Aorta (tissue), 5 donors: ENCODE measurements around the gene MGAT1. TPM values are rescaled to one million over a fixed set of nuclear protein-coding genes. Genes with fewer than 3 reads are reported as not detected.
A peak's percentile ranks its signal among the peaks of the same experiment; 100 is the strongest.

Experiments
- ATAC-seq: fragments of 200-7000 bp; cut with Tn5 transposase; one replicate; pipeline ENCODE4 v1.9.1; 2022; ENCODE audit warnings: moderate library complexity; ENCODE audit not compliant: low FRiP score
- DNase-seq, 2 donors: peaks; one replicate each; pipeline ENCODE4 v3.0.0-alpha.2; 2020
- H3K27ac ChIP-seq, 2 donors: one replicate each; pipeline ENCODE4 v1.5.1; 2013; ENCODE audit warnings: low read length in 2 of 2, mild to moderate bottlenecking in 2 of 2, moderate library complexity in 2 of 2, control low read depth in 1 of 2, inconsistent platforms in 1 of 2, low read depth in 1 of 2
- H3K27me3 ChIP-seq, 2 donors: one replicate each; pipeline ENCODE4 v1.6.1; 2013; ENCODE audit warnings: control low read depth in 1 of 2, low read length in 1 of 2, mild to moderate bottlenecking in 1 of 2, moderate library complexity in 1 of 2; ENCODE audit not compliant: insufficient read depth in 2 of 2, control insufficient read depth in 1 of 2
- H3K36me3 ChIP-seq, 2 donors: one replicate each; pipeline ENCODE4 v1.6.1; 2013; ENCODE audit warnings: control low read depth in 1 of 2, low read length in 1 of 2, mild to moderate bottlenecking in 1 of 2; ENCODE audit not compliant: insufficient read depth in 2 of 2, control insufficient read depth in 1 of 2
- H3K4me1 ChIP-seq, 2 donors: one replicate each; pipeline ENCODE4 v1.6.1; 2013; ENCODE audit warnings: low read length in 2 of 2, control low read depth in 1 of 2, mild to moderate bottlenecking in 1 of 2, moderate library complexity in 1 of 2; ENCODE audit not compliant: insufficient read depth in 2 of 2, control insufficient read depth in 1 of 2
- H3K4me3 ChIP-seq, 2 donors: one replicate each; pipeline ENCODE4 v1.5.1; 2013; ENCODE audit warnings: low read length in 2 of 2, control low read depth in 1 of 2, mild to moderate bottlenecking in 1 of 2
- H3K9me3 ChIP-seq: one replicate; pipeline ENCODE4 v1.6.1; 2013; ENCODE audit warnings: mild to moderate bottlenecking, low read length; ENCODE audit not compliant: control insufficient read depth
- whole genome bisulfite sequencing, 2 donors: extraction: QIAGEN DNeasy Blood & Tissue Kit; methylation state at CpG; one replicate each; pipeline ENCODE4 v1.1.7; 2013; 5-methylcytosine and 5-hydroxymethylcytosine counted together
- intact Hi-C, 2 donors: fragments of 100-400 bp; cut with DNase I; formaldehyde crosslinking; loops; one replicate each; pipeline versions ENCODE4 v1.14.2 to v1.15.0; 2022
- polyA plus RNA-seq, 2 donors: library from polyadenylated mRNA; stranded (reverse); fragments of 200-250 nt; gene quantifications; one replicate each; pipeline ENCODE4 v1.2.3, GENCODE V29; 2013
- total RNA-seq, 2 donors: library from RNA; stranded (reverse); fragmentation: NEBNext Ultra II Directional; extraction: Animal tissue kit (Norgen Biotek cat#: 25700); gene quantifications; one replicate each; pipeline ENCODE4 v1.2.1, GENCODE V29; 2021
- donor health status: healthy with polysubstance abuse.
- donor health status: Bipolar disorder and iron deficiency.
- donor health status: DM: no; HTN: no; CAD: no.
- donor health status: DM: no; HTN: no; CAD: no.
- donor health status: DM: yes; HTN: yes; CAD: no.

MGAT1 gene
- total and polyA plus RNA-seq, 4 donors, result 60.5 to 180 (median 111) TPM

DNA sequence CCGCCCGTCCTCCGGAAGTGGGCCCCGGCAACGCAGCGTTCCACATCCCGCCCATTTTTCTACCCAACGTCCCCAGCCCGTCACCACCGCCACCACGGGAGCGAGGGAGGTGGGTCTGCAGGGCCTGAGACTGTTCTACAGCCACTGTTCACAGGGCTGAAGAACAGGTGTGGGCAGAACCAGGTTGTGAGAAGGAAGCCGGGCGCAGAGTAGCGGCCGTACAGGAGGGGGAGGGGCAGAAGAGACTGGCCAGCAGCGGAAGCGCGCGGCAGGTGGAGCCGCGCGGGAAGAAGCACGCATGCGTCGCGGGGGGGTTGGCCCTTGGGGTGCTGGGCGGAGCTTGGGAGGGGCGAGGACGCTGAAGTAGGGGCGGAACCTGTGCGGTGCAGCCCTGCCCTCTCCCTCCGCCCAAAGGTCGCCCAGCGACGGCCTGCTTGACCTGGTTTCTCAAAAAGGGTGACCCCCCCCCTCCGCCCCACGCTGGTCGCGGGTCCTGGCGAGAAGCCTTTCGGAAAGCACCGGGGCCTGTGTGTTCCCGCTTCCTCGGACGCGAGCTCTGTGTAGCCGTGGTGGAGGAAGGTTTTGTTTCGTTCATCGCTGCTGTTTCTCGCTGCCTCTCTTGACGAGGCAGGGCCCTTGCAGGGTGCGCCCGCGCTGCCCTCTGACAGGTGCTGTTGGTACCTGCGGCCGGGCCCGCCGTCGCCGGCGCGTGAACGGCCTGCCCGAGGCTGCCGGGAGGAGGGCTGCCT lies 7.8 kb upstream of the MGAT1 start:
- peaks cover 5 to 15% of the 10 kb centered on the region in 2 donors for H3K4me1 ChIP-seq
- intact Hi-C loops, result loop anchor here in 1 of 2 donors (2.0 kb wide), 1 partner anchor 50 kb away; the partner anchor contains the start of gene ZFP62
- H3K4me3 ChIP-seq, result peak overlapping the region; percentile 68 to 71
- no peaks in the 10 kb centered on the region for H3K27me3 ChIP-seq
- no peaks in the 10 kb centered on the region for H3K9me3 ChIP-seq
- peak; percentile 98 for ATAC-seq
- no peaks in the 10 kb centered on the region for H3K36me3 ChIP-seq
- peak overlapping the region; percentile 83 to 92 for H3K27ac ChIP-seq
- 0% methylated on average over 61 to 66 of the region's 66 CpGs for WGBS, 2 donors
- DNase-seq, result peak; percentile 98 to 99

DNA sequence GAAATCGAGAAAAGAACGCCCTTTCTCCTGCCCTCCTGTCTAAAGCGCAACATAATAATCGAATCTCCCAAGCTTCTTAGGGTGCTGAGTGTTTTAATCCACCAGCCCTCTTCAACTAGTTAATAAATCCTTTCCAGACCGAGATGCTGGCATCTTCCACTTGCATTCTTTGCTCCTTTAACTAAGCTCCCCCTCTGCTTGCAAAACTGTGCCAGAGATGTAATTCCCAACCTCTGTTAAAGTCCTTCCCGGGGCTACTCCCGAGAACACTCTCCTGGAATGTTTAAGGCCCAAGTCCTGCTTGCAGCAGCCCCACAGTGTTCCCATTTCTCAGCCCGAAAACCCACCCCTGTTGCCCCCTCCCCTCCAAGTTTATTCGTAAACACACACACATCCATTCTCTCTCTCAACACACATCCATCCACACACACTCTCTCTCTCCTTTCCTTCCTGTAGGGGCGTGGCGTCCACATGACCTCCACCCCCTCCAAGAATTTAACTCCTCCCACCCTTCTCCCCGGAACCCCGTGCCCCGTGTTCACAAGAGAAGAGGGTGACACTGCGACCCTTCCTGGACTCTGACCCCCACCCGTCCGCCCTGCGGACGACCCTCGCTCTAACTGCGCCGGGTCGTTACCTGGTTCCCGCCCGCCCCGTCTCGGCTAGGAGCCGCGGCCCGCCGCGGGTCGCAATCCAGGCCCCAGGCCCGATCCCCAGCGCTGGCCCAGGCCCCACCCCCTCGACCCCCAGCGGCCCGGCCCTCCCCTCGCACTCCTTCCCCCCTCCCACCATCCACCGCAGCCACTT lies 7.0 kb upstream of the MGAT1 start:
- H3K27ac ChIP-seq, result peak overlapping the region in 1 of 2 donors; percentile 70
- H3K27me3 ChIP-seq, result no peaks in the 10 kb centered on the region
- ATAC-seq, result peak; percentile 96
- 2 to 3% methylated on average over 39 to 40 of the region's 40 CpGs for WGBS, 2 donors
- no peaks in the 10 kb centered on the region for H3K9me3 ChIP-seq
- DNase-seq, result peak; percentile 95 to 97
- H3K4me1 ChIP-seq, result peaks cover 5 to 15% of the 10 kb centered on the region in 2 donors
- no peaks in the 10 kb centered on the region for H3K36me3 ChIP-seq
- peak overlapping the region; percentile 43 to 87 for H3K4me3 ChIP-seq
- intact Hi-C loops, result loop anchor here (2.0 to 10.0 kb wide), 2 partner anchors 51 to 435 kb away; partner anchors contain the start of genes RACK1 (in 1 of the 2) and ZFP62 (in 1 of the 2)

DNA sequence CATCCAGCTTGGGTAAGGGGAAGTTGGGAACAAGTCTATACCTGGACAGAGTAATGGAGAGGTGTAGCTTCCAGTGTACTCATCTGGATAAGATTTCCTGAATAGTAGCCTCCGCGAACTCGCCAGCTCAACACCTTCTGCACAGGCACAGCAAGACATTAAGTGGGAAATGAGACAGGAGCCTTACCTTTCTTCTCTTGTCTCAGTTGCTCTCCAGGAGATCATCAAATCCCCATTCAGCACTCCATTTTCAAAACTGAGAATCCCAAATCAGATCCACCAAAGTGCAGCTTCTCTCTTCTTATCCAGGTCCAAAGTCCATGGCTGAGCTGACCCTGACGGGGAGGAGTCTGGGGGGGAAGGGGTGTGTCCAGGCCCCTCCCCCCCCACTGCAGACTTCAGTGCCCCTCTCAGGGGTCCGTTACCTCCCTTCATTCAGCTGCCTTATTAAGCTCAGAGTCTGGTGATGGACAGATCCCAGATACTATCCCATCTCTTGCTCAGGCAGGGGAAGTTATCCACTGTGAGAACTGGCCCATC lies 5.9 kb upstream of the MGAT1 start:
- intact Hi-C loops, result loop anchor here in 1 of 2 donors (10.0 kb wide), 1 partner anchor 436 kb away; the partner anchor contains the start of gene RACK1
- WGBS, 2 donors, result 58 to 72% methylated on average over 5 of the region's 5 CpGs
- ATAC-seq, result no peak

GRCh38 chr5:180807654-180808414 lies 5.2 kb upstream of the MGAT1 start:
- intact Hi-C loops, result loop anchor here in 1 of 2 donors (10.0 kb wide), 1 partner anchor 437 kb away; the partner anchor contains the start of gene RACK1
- Histone ChIP-seq H3K27ac (peak overlapping the region in 1 of 2 donors; percentile 22), H3K27me3 (no peaks in the 10 kb centered on the region), H3K4me1 (peaks cover 5 to 15% of the 10 kb centered on the region in 2 donors), H3K4me3 (peak overlapping the region in 1 of 2 donors; percentile 23), H3K9me3 (no peaks in the 10 kb centered on the region), H3K36me3 (no peaks in the 10 kb centered on the region)
- 21 to 22% methylated on average over 6 of the region's 6 CpGs for WGBS, 2 donors
- no peak for ATAC-seq
- no peak for DNase-seq

More for the DNA sequence above, 5.9 kb upstream of the MGAT1 start:
- H3K27me3 ChIP-seq, result no peaks in the 10 kb centered on the region
- H3K4me1 ChIP-seq, result peaks cover 5 to 15% of the 10 kb centered on the region in 2 donors
- peak overlapping the region in 1 of 2 donors; percentile 22 for H3K27ac ChIP-seq
- peak overlapping the region in 1 of 2 donors; percentile 43 for H3K4me3 ChIP-seq
- no peaks in the 10 kb centered on the region for H3K9me3 ChIP-seq
- no peak for DNase-seq
- H3K36me3 ChIP-seq, result no peaks in the 10 kb centered on the region

GRCh38 chr5:180807046-180807445 lies 4.4 kb upstream of the MGAT1 start:
- DNase-seq (no peak), ATAC-seq (no peak)
- peaks cover 5 to 15% of the 10 kb centered on the region in 2 donors for H3K4me1 ChIP-seq
- intact Hi-C loops, result loop anchor here in 1 of 2 donors (10.0 kb wide), 1 partner anchor 438 kb away; the partner anchor contains the start of gene RACK1
- no peaks in the 10 kb centered on the region for H3K27me3 ChIP-seq
- no peak overlapping the region for H3K27ac ChIP-seq
- H3K36me3 ChIP-seq, result no peaks in the 10 kb centered on the region
- H3K9me3 ChIP-seq, result no peaks in the 10 kb centered on the region
- WGBS, 2 donors, result 60 to 72% methylated on average over 1 of the region's 1 CpG
- H3K4me3 ChIP-seq, result peak overlapping the region in 1 of 2 donors; percentile 23

DNA sequence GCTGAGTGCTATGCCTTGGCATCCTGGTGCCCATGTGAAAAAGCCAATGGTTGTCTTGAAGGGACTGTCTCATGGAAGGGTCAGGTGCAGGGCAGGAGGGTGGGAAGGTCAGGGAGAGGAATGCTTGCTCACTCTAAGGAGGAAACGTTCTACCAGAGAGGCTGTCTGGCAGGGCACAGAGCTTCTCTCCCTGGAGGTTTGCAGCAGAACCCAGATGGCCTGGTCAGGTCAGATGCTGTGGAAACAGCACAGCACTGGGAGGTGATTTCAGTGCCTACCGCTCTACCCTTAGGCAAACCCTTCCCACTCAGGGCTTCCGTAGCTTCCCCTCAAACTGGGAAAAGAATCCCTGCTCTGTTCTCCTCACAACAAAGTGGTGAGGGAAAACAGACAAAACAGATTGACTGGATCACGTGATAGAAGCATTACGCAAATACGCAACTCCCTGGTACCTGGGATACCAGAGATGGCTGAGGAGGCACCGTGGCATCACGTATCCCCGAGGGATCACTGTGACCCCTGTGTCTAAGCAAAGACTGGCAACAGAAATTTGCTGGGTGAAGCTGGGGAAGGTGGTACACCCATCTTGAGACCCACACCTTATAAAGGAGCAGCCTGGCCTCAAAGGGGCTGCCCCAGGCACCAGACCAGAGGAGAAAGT lies 3.9 kb upstream of the MGAT1 start:
- DNase-seq, result no peak
- intact Hi-C loops, result loop anchor here in 1 of 2 donors (10.0 kb wide), 1 partner anchor 438 kb away; the partner anchor contains the start of gene RACK1
- no peak overlapping the region for H3K4me3 ChIP-seq

DNA sequence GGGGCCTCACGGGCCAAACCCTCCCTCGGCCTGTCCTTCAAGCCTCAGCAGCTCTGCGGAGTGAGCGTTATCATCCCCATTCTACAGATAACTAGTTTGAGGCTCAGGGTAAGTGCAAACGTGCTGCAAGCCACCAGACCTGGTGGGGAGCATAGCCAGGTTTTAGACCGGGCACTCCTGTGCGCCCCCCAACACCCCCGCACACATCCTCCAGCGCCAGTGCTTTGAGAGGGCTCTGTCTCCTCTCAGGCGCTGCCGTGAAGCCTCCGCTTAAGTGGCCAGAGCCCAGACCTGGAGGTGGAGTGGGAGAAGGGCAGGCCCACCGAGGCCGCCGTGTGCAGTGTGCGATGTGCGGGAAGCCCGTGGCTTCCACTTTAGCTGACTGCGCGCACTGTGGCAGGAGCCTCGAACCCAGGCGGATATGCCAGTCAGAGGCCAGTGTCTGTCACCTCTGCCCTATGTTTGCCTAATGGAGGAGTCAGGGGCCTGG lies 1.6 kb upstream of the MGAT1 start:
- Histone ChIP-seq H3K4me1 (peaks cover 7 to 21% of the 10 kb centered on the region in 2 donors), H3K4me3 (no peak overlapping the region)
- DNase-seq, result no peak

More for the DNA sequence above, 3.9 kb upstream of the MGAT1 start:
- Histone ChIP-seq H3K9me3 (no peaks in the 10 kb centered on the region), H3K4me1 (peaks cover 7 to 15% of the 10 kb centered on the region in 2 donors), H3K27me3 (no peaks in the 10 kb centered on the region), H3K36me3 (no peaks in the 10 kb centered on the region), H3K27ac (peak overlapping the region in 1 of 2 donors; percentile 38)
- no peak for ATAC-seq
- 55 to 67% methylated on average over 9 of the region's 9 CpGs for WGBS, 2 donors

More for the DNA sequence above, 1.6 kb upstream of the MGAT1 start:
- Histone ChIP-seq H3K36me3 (no peaks in the 10 kb centered on the region), H3K9me3 (no peaks in the 10 kb centered on the region), H3K27me3 (no peaks in the 10 kb centered on the region), H3K27ac (no peak overlapping the region)
- 85 to 88% methylated on average over 22 of the region's 22 CpGs for WGBS, 2 donors
- ATAC-seq, result no peak
- intact Hi-C loops, result loop anchor here in 1 of 2 donors (5.0 to 10.0 kb wide), 2 partner anchors 58 to 441 kb away; partner anchors contain the start of genes RACK1 and ZFP62
